ENCODE measurements around the gene BET1L. TPM values are rescaled to one million over a fixed set of nuclear protein-coding genes. Genes with fewer than 3 reads are reported as not detected.
"Not testable (repeated sequence)": the region's sequence is repeated elsewhere in the genome, so short reads cannot be mapped to it uniquely, and the experiment has no call there.

BET1L gene
- total and polyA plus RNA-seq, 9 donors: 24.6 to 76.6 (median 63.7) TPM

GRCh38 chr11:240315-240714, 33.1 kb upstream of the BET1L start:
- no peak overlapping the region for H3K27ac ChIP-seq
- TF ChIP-seq CTCF (IDR thresholded peaks at IDR 0.05): no peak
- TF ChIP-seq POLR2A (IDR thresholded peaks at IDR 0.05): no peak
- no peak for TF ChIP-seq EP300 (IDR thresholded peaks at IDR 0.05)
- intact Hi-C loops (cut with DNase I): no loop called here
- H3K4me3 ChIP-seq: no peak overlapping the region
- no peak for DNase-seq
- H3K4me1 ChIP-seq (ENCODE audit: insufficient read depth): peaks cover 6% of the 10 kb centered on the region
- 67 to 81% (median 72%) methylated on average over 1 of the region's 1 CpG for WGBS, 3 donors
- no peaks in the 10 kb centered on the region for H3K27me3 ChIP-seq
- no peaks in the 10 kb centered on the region for H3K36me3 ChIP-seq
- H3K9me3 ChIP-seq: no peaks in the 10 kb centered on the region

- not testable (repeated sequence) for H3K9me3 ChIP-seq; H3K27me3 ChIP-seq; DNase-seq; H3K4me3 ChIP-seq; H3K36me3 ChIP-seq; H3K4me1 ChIP-seq (ENCODE audit: insufficient read depth); H3K27ac ChIP-seq
- intact Hi-C loops (cut with DNase I): loop anchor here in 2 of 4 donors (5.0 to 10.0 kb wide), 2 partner anchors 66 to 209 kb away; partner anchors contain the start of gene IFITM2 (in 1 of the 2)
- 78 to 81% (median 79%) methylated on average over 7 of the region's 7 CpGs for WGBS, 3 donors
These were observed 31.1 kb upstream of the BET1L start for GRCh38 chr11:238346-238745.

GRCh38 chr11:236774-237767, 29.9 kb upstream of the BET1L start, which contains the start of gene PSMD13:
Gene PSMD13 (plus strand): TSS chr11:236976. CDS start chr11:237050, 74 bp downstream.
- no peak for TF ChIP-seq EP300 (IDR thresholded peaks at IDR 0.05)
- peak in 1 of 3 donors; percentile 35 for TF ChIP-seq CTCF (IDR thresholded peaks at IDR 0.05)
- TF ChIP-seq POLR2A (IDR thresholded peaks at IDR 0.05): peak; percentile 58
- WGBS, 3 donors: 2 to 4% (median 2%) methylated on average over 35 to 62 of the region's 62 CpGs
- intact Hi-C loops (cut with DNase I): loop anchor here in 3 of 4 donors (2.0 to 10.0 kb wide), 3 partner anchors 30 to 210 kb away; partner anchors contain the start of genes BET1L (in 1 of the 3), IFITM2 (in 1 of the 3) and RIC8A (in 1 of the 3)

GRCh38 chr11:235997-236773, 29.0 kb upstream of the BET1L start, which contains the start of gene SIRT3:
Gene SIRT3 (minus strand): TSS chr11:236342. CDS start chr11:236328, 14 bp downstream.
- 0 to 1% (median 1%) methylated on average over 37 to 70 of the region's 70 CpGs for WGBS, 3 donors
- H3K4me1 ChIP-seq (ENCODE audit: insufficient read depth): peaks cover 8% of the 10 kb centered on the region
- TF ChIP-seq CTCF (IDR thresholded peaks at IDR 0.05) (peak in 1 of 3 donors; percentile 53), EP300 (IDR thresholded peaks at IDR 0.05) (no peak), POLR2A (IDR thresholded peaks at IDR 0.05) (peak; percentile 27)
- peak within 1 kb of the TSS; percentile 88 for H3K4me3 ChIP-seq
- no peaks in the 10 kb centered on the region for H3K36me3 ChIP-seq
- H3K27me3 ChIP-seq: no peaks in the 10 kb centered on the region
- intact Hi-C loops (cut with DNase I): loop anchor here in 3 of 4 donors (2.0 to 10.0 kb wide), 3 partner anchors 29 to 211 kb away; partner anchors contain the start of genes BET1L (in 1 of the 3), IFITM2 (in 1 of the 3) and RIC8A (in 1 of the 3)
- DNase-seq: peak; percentile 79 to 88 (median 83)
- no peaks in the 10 kb centered on the region for H3K9me3 ChIP-seq
- H3K27ac ChIP-seq: peak within 1 kb of the TSS; percentile 57 to 90

More at GRCh38 chr11:236774-237767, 29.9 kb upstream of the BET1L start, which contains the start of gene PSMD13:
- H3K9me3 ChIP-seq: no peaks in the 10 kb centered on the region
- no peaks in the 10 kb centered on the region for H3K36me3 ChIP-seq
- peaks cover 8% of the 10 kb centered on the region for H3K4me1 ChIP-seq (ENCODE audit: insufficient read depth)
- peak within 1 kb of the TSS; percentile 57 to 90 for H3K27ac ChIP-seq
- no peaks in the 10 kb centered on the region for H3K27me3 ChIP-seq
- peak; percentile 80 to 90 (median 83) for DNase-seq
- peak within 1 kb of the TSS; percentile 88 for H3K4me3 ChIP-seq
